Endodermal cell (in vitro differentiated cells): Measurements from ENCODE around the gene SLC44A1. TPM values are rescaled to one million over a fixed set of nuclear protein-coding genes. Genes with fewer than 3 reads are reported as not detected.

Experiments used
- DNase-seq: peaks from one replicate; pipeline ENCODE4 v3.0.0-alpha.2; 2017
- H3K27ac ChIP-seq: 2 replicates; pipeline ENCODE4 v1.5.1; 2013; ENCODE audit warnings: mild to moderate bottlenecking, low read depth, low read length, moderate library complexity
- H3K27me3 ChIP-seq: 2 replicates; pipeline ENCODE4 v1.6.1; 2013; ENCODE audit warnings: mild to moderate bottlenecking, low read length, moderate library complexity; ENCODE audit not compliant: insufficient read depth, control insufficient read depth, poor library complexity, severe bottlenecking
- H3K36me3 ChIP-seq: 2 replicates; pipeline ENCODE4 v1.7.0; 2013; ENCODE audit warnings: mild to moderate bottlenecking, low read length, moderate library complexity; ENCODE audit not compliant: control insufficient read depth, insufficient read depth
- H3K4me1 ChIP-seq: one replicate; pipeline ENCODE4 v1.7.0; 2013; ENCODE audit warnings: low read length; ENCODE audit not compliant: control insufficient read depth, insufficient read depth
- H3K4me3 ChIP-seq: 2 replicates; pipeline ENCODE4 v1.5.1; 2013; ENCODE audit warnings: mild to moderate bottlenecking, low read length, moderate library complexity
- H3K9ac ChIP-seq: 2 replicates; pipeline ENCODE4 v1.6.1; 2013; ENCODE audit warnings: mild to moderate bottlenecking, low read length, moderate library complexity; ENCODE audit not compliant: poor library complexity, severe bottlenecking; ENCODE audit errors: extremely low read depth
- H3K9me3 ChIP-seq: 2 replicates; pipeline ENCODE4 v1.6.1; 2013; ENCODE audit warnings: mild to moderate bottlenecking, low read length, moderate library complexity; ENCODE audit not compliant: control insufficient read depth
- H3K27ac Mint-ChIP-seq: 2 replicates; pipeline ENCODE4 v1.8.0; 2020; ENCODE audit warnings: mixed read lengths
- H3K27me3 Mint-ChIP-seq: 2 replicates; pipeline ENCODE4 v1.8.0; 2021; ENCODE audit warnings: mild to moderate bottlenecking, mixed read lengths; ENCODE audit not compliant: insufficient read depth
- H3K36me3 Mint-ChIP-seq: 2 replicates; pipeline ENCODE4 v1.8.0; 2020; ENCODE audit warnings: low read depth, mixed read lengths
- H3K4me1 Mint-ChIP-seq: 2 replicates; pipeline ENCODE4 v1.8.0; 2020; ENCODE audit warnings: mixed read lengths
- H3K4me3 Mint-ChIP-seq: 2 replicates; pipeline ENCODE4 v1.8.0; 2020; ENCODE audit warnings: mild to moderate bottlenecking, moderate library complexity, mixed read lengths
- H3K9me3 Mint-ChIP-seq: 2 replicates; pipeline ENCODE4 v1.8.0; 2020; ENCODE audit warnings: mild to moderate bottlenecking, mixed read lengths
- WGBS, 2 experiments: methylation state at CpG; one replicate each; pipeline versions ENCODE4 v1.1.5 to v1.1.7; 2013; ENCODE audit warnings: missing lambda C conversion rate in 2 of 2, mixed read lengths in 1 of 2; ENCODE audit not compliant: insufficient coverage in 1 of 2, insufficient read length in 1 of 2; 5-methylcytosine and 5-hydroxymethylcytosine counted together
- total RNA-seq, 2 donors: library from RNA; stranded (reverse); fragmentation: NEBNext Ultra II Directional in 1 of 2; extraction: Animal tissue kit (Norgen Biotek cat#: 25700) in 1 of 2; gene quantifications; 2 replicates in 1 of 2; 3 replicates in 1 of 2; pipeline ENCODE4 v1.2.1, GENCODE V29; 2021
- TF ChIP-seq, protein P1 (sequence below): fragments of 200-600 bp; sonication (generic); conservative IDR thresholded peaks from 2 replicates; pipeline ENCODE4 v1.5.0; 2021; ENCODE audit warnings: antibody characterized with exemption, mild to moderate bottlenecking

Gene SLC44A1
- total RNA-seq, 2 donors from 2014 or later, result 69.7 to 73.4 TPM

- no peaks in the 10 kb centered on the region for H3K9me3 Mint-ChIP-seq
- H3K4me3 Mint-ChIP-seq, result no peak overlapping the region
- H3K27ac Mint-ChIP-seq, result no peak overlapping the region
- DNase-seq, result no peak
- Histone ChIP-seq H3K9ac (no peak overlapping the region), H3K27ac (no peak overlapping the region), H3K9me3 (no peaks in the 10 kb centered on the region), H3K4me1 (no peaks in the 10 kb centered on the region), H3K4me3 (no peak overlapping the region), H3K27me3 (no peaks in the 10 kb centered on the region), H3K36me3 (peaks cover 23% of the 10 kb centered on the region)
- peaks cover 9% of the 10 kb centered on the region for H3K4me1 Mint-ChIP-seq
- WGBS, 2 experiments, result no CpG with 5 or more reads among the region's 1 CpG
- peaks cover 15% of the 10 kb centered on the region for H3K36me3 Mint-ChIP-seq
- H3K27me3 Mint-ChIP-seq, result no peaks in the 10 kb centered on the region
- TF ChIP-seq, protein P1, sequence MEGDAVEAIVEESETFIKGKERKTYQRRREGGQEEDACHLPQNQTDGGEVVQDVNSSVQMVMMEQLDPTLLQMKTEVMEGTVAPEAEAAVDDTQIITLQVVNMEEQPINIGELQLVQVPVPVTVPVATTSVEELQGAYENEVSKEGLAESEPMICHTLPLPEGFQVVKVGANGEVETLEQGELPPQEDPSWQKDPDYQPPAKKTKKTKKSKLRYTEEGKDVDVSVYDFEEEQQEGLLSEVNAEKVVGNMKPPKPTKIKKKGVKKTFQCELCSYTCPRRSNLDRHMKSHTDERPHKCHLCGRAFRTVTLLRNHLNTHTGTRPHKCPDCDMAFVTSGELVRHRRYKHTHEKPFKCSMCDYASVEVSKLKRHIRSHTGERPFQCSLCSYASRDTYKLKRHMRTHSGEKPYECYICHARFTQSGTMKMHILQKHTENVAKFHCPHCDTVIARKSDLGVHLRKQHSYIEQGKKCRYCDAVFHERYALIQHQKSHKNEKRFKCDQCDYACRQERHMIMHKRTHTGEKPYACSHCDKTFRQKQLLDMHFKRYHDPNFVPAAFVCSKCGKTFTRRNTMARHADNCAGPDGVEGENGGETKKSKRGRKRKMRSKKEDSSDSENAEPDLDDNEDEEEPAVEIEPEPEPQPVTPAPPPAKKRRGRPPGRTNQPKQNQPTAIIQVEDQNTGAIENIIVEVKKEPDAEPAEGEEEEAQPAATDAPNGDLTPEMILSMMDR, result no peak
These were observed 88.6 kb downstream of the SLC44A1 start for GRCh38 chr9:105333076-105333475.

- Histone ChIP-seq H3K9me3 (no peaks in the 10 kb centered on the region), H3K4me1 (no peaks in the 10 kb centered on the region), H3K27me3 (no peaks in the 10 kb centered on the region), H3K36me3 (peaks cover 23% of the 10 kb centered on the region), H3K27ac (no peak overlapping the region), H3K9ac (no peak overlapping the region), H3K4me3 (no peak overlapping the region)
- Mint-ChIP-seq H3K4me1 (peaks cover 5% of the 10 kb centered on the region), H3K27ac (no peak overlapping the region), H3K36me3 (peaks cover 16% of the 10 kb centered on the region), H3K9me3 (no peaks in the 10 kb centered on the region), H3K4me3 (no peak overlapping the region), H3K27me3 (no peaks in the 10 kb centered on the region)
- 60 to 86% methylated on average over 1 of the region's 1 CpG for WGBS, 2 experiments
- TF ChIP-seq, protein P1, result no peak
- DNase-seq, result no peak
These were observed 89.4 kb downstream of the SLC44A1 start for GRCh38 chr9:105333811-105334210.

DNA sequence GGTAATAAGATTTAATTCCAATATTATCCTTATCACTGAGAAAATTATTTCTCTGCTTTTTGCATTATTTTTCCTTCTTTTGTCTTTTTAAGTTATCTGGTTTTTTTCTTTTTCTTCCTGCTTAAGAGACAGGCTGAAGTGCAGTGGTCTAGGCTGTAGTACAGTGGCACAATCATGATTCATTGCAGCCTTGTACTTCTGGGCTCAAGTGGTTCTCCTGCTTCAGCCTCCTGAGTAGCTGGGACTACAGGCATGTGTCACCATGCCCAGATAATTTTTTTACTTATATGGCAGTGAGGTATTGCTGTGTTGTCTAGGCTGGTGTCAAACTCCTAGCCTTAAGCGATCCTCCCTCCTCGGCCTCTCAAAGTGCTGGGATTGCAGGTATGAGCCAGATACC lies 93.9 kb downstream of the SLC44A1 start:
- Histone ChIP-seq H3K9ac (no peak overlapping the region), H3K4me3 (no peak overlapping the region), H3K9me3 (no peaks in the 10 kb centered on the region), H3K4me1 (no peaks in the 10 kb centered on the region), H3K27ac (no peak overlapping the region), H3K27me3 (no peaks in the 10 kb centered on the region), H3K36me3 (peaks cover 23% of the 10 kb centered on the region)
- Mint-ChIP-seq H3K4me3 (no peak overlapping the region), H3K36me3 (peaks cover 21% of the 10 kb centered on the region), H3K4me1 (no peaks in the 10 kb centered on the region), H3K27me3 (no peaks in the 10 kb centered on the region), H3K27ac (no peak overlapping the region), H3K9me3 (no peaks in the 10 kb centered on the region)
- DNase-seq, result no peak
- WGBS, 2 experiments, result 97 to 100% methylated on average over 2 of the region's 2 CpGs
- TF ChIP-seq, protein P1, result no peak
